Naive thymus-derived CD8-positive, alpha-beta T cell (primary cell): ENCODE measurements around the gene MSL3B.
A peak's percentile ranks its signal among the peaks of the same experiment; 100 is the strongest.

ENCODE experiments used
- ATAC-seq, 2 donors: fragments of 150-1000 bp; cut with Tn5 transposase in 1 of 2; sonication (Bioruptor Pico), chemical (Tn5 transposase) in 1 of 2; 1 replicate in 1 of 2; 2 replicates in 1 of 2; pipeline ENCODE4 v1.10.0; 2021; ENCODE audit warnings: mild to moderate bottlenecking in 2 of 2, moderate library complexity in 2 of 2
- POLR2A ChIA-PET: fragments of 350-600 bp; sonication (Branson Sonifier 250); formaldehyde crosslinking; loops from one replicate; lab custom pipeline; 2021; ENCODE audit warnings: antibody characterized with exemption; lab: Charles Lee
- DNase-seq, 10 donors: peaks; one replicate each; pipeline versions ENCODE4 v3.0.0 to v3.0.0-alpha.2; 2020 to 2022
- H3K27ac Mint-ChIP-seq, 10 donors: one replicate each; pipeline ENCODE4 v1.8.0; 2020 to 2022; ENCODE audit warnings: mild to moderate bottlenecking in 10 of 10, mixed read lengths in 10 of 10, moderate library complexity in 4 of 10, inconsistent platforms in 1 of 10
- H3K27me3 Mint-ChIP-seq, 5 donors: one replicate each; pipeline ENCODE4 v1.8.0; 2021 to 2022; ENCODE audit warnings: mixed read lengths in 5 of 5
- H3K36me3 Mint-ChIP-seq, 3 donors: one replicate each; pipeline ENCODE4 v1.8.0; 2020 to 2022; ENCODE audit warnings: mixed read lengths in 3 of 3, mild to moderate bottlenecking in 2 of 3, inconsistent platforms in 1 of 3
- H3K4me1 Mint-ChIP-seq, 4 donors: one replicate each; pipeline ENCODE4 v1.8.0; 2021 to 2022; ENCODE audit warnings: mixed read lengths in 4 of 4
- H3K4me3 Mint-ChIP-seq, 10 donors: one replicate each; pipeline ENCODE4 v1.8.0; 2020 to 2022; ENCODE audit warnings: mild to moderate bottlenecking in 10 of 10, mixed read lengths in 10 of 10, moderate library complexity in 6 of 10, inconsistent platforms in 1 of 10
- H3K9me3 Mint-ChIP-seq, 9 donors: one replicate each; pipeline ENCODE4 v1.8.0; 2020 to 2022; ENCODE audit warnings: mixed read lengths in 9 of 9, mild to moderate bottlenecking in 3 of 9, inconsistent platforms in 1 of 9, moderate library complexity in 1 of 9

Gene MSL3B

DNA sequence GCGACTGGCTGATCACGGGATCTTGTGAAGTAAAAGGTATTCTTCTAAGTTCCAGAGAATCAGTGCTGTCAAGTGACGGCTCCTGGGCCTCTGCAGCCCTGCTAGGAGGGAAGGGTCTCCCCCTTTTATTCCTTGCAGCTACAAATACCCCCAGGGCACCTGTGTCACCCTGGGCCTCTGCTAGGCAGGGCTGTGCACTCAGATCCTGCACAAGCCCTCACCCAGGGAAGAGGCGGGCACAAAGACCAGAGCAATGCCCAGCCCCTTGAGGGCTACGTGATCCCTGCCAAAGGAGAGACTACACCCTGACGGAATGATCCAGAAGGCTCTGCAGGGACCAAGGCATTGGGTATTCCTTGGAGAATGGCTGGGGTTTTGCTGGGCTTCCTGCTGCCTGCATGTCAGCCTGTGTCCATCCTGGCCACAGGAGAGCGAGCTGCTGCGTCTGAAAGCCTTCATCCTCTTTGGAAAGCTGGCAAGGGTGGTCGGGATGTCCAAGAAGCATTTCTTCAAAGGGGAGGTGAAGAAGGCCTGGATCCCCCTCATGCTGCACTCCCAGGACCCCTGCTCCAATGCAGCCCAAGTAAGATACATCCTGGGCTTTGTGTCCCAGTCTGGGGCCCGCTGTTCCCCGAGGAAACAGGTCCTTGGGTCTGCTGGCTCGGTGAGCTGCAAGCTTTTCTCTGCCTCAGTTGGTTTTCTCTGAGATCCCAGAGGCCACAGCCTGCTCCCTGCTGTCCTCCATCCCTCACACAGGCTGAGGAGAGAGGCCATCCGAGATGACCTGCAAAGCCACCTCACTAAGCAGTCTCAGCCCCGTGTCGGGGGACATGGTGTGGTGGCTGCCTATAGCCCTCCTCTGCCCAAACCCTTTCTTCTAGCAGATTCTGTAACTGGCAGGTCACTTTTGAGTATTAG is 38.7 kb downstream of the MSL3B start:
- Mint-ChIP-seq H3K4me3 (no peak overlapping the region), H3K9me3 (peaks cover 0 to 3% (median 0%) of the 10 kb centered on the region in 9 donors), H3K36me3 (no peaks in the 10 kb centered on the region), H3K27me3 (peaks cover 0 to 5% (median 0%) of the 10 kb centered on the region in 5 donors), H3K4me1 (no peaks in the 10 kb centered on the region), H3K27ac (no peak overlapping the region)
- no peak for DNase-seq
- POLR2A ChIA-PET = no interaction called here
- ATAC-seq = no peak

DNA sequence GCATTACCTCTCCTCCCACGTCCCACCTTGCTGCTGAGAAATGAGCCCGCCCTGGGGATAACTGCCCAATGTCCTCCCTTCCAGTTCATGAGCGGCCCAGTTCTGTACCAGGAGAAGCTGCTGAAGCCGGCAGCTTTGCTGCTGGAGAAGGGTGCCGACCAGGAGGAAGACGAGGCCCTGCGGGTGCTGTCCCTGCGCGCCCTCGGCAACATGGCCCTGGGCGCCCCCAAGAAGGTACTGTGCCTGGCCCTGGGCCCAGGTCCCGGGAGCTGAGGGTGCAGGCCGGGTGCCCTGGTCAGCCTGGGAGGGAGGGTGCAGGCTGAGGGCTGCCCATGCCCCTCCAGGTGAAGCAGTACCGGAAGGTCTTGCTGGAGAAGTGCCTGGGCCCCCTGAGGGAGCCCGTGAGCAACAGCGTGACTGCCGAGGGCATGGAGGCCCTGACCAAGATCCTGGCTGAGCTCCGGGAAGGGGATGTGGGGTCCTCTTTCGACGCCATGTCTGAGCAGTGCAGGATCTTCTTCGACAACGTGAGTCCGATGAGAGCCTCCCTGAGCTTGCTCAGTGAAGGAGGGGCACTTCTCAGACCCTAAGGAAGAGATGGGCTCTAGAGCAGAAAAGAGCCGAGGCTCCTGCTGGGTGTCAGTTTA is 39.5 kb downstream of the MSL3B start:
- Mint-ChIP-seq H3K36me3 (no peaks in the 10 kb centered on the region), H3K27ac (no peak overlapping the region), H3K27me3 (peaks cover 0 to 5% (median 0%) of the 10 kb centered on the region in 5 donors), H3K4me3 (no peak overlapping the region), H3K4me1 (no peaks in the 10 kb centered on the region), H3K9me3 (peaks cover 0 to 3% (median 0%) of the 10 kb centered on the region in 9 donors)
- POLR2A ChIA-PET = no interaction called here
- DNase-seq = no peak
- ATAC-seq = no peak

DNA sequence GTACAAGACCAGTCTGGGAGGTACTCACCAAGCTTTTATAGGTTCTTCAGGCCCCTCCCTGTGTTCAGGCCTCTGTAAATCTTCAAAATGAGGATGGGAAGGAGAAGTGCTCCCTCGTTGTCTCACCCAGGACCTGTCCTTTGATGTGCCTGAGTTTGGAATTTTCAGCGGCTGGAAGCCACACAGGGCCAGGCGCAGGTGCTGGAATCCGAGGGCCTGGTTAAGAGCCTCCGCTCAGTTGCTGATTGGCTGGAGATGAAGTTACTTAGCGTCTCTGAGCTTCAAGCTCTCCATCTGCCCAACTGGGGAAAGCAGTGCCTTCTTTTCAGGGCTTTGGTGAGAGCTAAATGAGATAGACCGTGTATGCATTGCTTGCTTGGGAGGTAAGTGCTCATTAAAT is 43.8 kb downstream of the MSL3B start:
- Mint-ChIP-seq H3K27me3 (peaks cover 0 to 5% (median 3%) of the 10 kb centered on the region in 5 donors), H3K27ac (no peak overlapping the region), H3K4me1 (no peaks in the 10 kb centered on the region), H3K4me3 (no peak overlapping the region), H3K36me3 (no peaks in the 10 kb centered on the region), H3K9me3 (peaks cover 0 to 3% (median 0%) of the 10 kb centered on the region in 9 donors)
- POLR2A ChIA-PET = no interaction called here
- ATAC-seq = no peak
- DNase-seq = no peak

DNA sequence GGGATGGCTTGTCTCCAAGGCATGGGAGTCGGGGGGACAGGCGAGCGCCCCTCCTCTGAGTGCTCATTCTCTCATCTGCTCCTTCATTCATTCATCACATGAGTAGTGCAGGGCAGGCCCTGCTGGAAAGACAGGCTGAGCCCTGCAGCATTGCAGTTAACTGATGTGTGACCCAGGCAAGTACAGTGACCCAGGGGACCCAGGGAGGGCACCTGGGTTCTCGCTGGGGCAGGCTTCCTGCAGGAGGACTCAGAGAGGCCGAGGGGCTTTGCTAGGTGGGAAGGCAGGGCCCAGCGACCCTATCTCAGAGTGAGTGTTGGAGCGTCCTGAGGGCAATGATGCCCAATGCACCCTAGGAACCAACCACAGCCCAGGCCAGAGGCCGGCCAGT is 44.5 kb downstream of the MSL3B start:
- peaks cover 0 to 3% (median 0%) of the 10 kb centered on the region in 9 donors for H3K9me3 Mint-ChIP-seq
- no peak overlapping the region for H3K27ac Mint-ChIP-seq
- no peak overlapping the region for H3K4me3 Mint-ChIP-seq
- ATAC-seq (no peak), DNase-seq (peak in 1 of 10 donors; percentile 35)
- H3K4me1 Mint-ChIP-seq = no peaks in the 10 kb centered on the region
- H3K36me3 Mint-ChIP-seq = no peaks in the 10 kb centered on the region
- H3K27me3 Mint-ChIP-seq = peaks cover 0 to 5% (median 3%) of the 10 kb centered on the region in 5 donors
- POLR2A ChIA-PET = no interaction called here

DNA sequence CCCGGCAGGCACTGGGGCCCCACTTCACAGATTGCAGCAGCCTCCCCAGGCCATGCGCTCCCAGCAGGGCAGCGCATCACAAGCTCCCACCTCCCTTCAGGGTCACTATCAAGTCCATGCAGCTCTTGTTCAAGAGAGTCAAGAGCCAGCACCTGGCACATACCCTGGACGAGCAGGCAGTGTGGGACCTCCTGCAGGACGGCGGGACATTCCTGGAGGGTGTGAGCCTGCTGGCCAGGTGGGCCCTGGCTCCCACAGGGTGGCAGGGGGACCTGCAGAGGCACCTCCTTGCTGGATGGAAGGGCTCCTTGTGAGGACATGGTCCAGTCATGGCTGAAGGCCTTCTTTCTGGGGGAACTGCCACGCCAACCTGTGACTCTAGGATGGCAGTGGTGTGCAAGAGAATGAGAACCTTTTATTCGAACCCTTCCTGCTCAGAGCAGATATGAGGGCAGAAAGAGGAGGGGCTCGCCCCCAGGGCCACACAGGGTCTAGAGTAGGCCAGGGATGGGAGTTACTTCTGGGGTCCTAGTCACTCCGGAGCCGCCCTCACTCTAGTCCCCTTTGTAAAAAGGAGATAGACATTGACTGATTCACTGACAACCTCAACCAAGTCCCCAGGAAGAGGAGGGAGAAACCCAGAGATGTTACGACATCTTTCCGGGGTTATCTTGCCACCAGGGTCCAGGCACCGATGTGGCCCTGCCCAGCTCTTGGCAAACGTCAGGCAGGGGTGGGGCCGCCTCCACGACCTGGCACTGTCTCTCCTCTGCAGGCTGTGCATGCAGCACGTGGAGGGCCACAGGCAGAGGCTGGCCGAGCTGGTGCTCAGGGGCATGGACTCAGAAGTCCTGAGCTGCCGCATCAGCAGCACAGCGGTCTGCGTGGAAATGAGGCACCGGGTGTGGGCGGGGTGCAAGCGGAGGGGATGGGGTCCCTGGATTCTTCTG is 45.1 kb downstream of the MSL3B start:
- Mint-ChIP-seq H3K4me3 (no peak overlapping the region), H3K36me3 (no peaks in the 10 kb centered on the region), H3K27ac (no peak overlapping the region), H3K4me1 (peaks cover 0 to 2% (median 0%) of the 10 kb centered on the region in 4 donors), H3K9me3 (peaks cover 0 to 3% (median 0%) of the 10 kb centered on the region in 9 donors), H3K27me3 (peaks cover 1 to 5% (median 4%) of the 10 kb centered on the region in 5 donors)
- ATAC-seq (no peak), DNase-seq (peak in 1 of 10 donors; percentile 54)
- POLR2A ChIA-PET = no interaction called here

DNA sequence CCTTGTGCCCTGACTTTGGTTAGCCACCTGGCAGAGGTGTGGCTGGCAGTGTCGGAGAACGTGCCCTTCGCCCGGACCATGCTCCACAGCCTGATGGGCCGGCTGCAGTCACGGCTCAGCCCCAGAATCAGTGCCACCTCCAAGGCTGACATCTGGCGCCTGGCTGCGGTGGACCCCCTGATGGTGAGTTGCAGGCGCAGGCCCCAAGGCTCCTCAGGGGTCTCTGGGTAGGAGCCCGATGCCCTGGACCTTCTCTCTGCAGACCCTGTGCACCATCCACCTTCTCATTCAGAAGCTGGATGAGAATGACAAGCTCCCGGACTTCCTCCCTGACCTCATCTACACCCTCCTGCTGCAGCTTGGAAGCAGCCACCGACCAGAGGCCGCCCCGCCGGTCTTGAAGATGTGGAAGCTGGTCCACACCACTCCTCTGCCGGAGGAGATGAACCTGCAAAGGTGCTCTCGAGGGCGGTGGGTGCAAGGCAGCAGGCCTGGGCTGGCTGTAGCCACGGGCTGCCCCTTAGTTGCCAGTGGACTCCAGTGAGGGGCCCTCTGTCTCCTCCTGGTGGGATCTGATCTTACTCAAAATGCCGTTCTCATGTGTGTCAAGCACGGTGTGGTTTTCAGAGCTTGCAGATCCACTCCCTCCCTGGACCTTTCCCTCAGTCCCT is 46.0 kb downstream of the MSL3B start:
- peaks cover 0 to 3% (median 0%) of the 10 kb centered on the region in 9 donors for H3K9me3 Mint-ChIP-seq
- DNase-seq (no peak), ATAC-seq (no peak)
- H3K36me3 Mint-ChIP-seq = no peaks in the 10 kb centered on the region
- H3K4me3 Mint-ChIP-seq = no peak overlapping the region
- peaks cover 2 to 12% (median 6%) of the 10 kb centered on the region in 5 donors for H3K27me3 Mint-ChIP-seq
- H3K27ac Mint-ChIP-seq = no peak overlapping the region
- peaks cover 0 to 4% (median 2%) of the 10 kb centered on the region in 4 donors for H3K4me1 Mint-ChIP-seq
- POLR2A ChIA-PET = no interaction called here

DNA sequence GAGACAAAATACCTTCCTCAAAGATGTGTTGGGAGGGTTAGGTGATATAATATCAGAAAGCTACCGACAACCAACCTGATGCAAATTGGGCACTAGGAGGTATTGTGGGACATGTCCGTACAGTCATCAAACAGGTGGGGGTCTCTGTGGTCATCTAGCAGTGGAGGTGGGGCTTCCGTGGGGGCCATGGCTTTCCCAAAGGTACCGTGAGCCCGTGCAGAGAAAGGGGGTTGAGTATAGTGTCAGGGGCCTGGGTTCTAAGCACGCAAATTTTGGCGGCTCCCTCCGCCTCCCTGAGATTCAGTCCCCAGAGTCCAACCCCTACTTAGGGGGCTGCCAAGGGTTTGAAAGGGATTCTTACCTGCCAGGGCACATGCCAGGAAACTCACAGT is 46.5 kb downstream of the MSL3B start:
- H3K4me3 Mint-ChIP-seq = no peak overlapping the region
- peaks cover 4 to 18% (median 6%) of the 10 kb centered on the region in 5 donors for H3K27me3 Mint-ChIP-seq
- ATAC-seq (no peak), DNase-seq (no peak)
- no peaks in the 10 kb centered on the region for H3K36me3 Mint-ChIP-seq
- peaks cover 0 to 7% (median 5%) of the 10 kb centered on the region in 4 donors for H3K4me1 Mint-ChIP-seq
- peak overlapping the region in 1 of 10 donors; percentile 62 for H3K27ac Mint-ChIP-seq
- H3K9me3 Mint-ChIP-seq = peaks cover 0 to 3% (median 0%) of the 10 kb centered on the region in 9 donors
- POLR2A ChIA-PET = no interaction called here

DNA sequence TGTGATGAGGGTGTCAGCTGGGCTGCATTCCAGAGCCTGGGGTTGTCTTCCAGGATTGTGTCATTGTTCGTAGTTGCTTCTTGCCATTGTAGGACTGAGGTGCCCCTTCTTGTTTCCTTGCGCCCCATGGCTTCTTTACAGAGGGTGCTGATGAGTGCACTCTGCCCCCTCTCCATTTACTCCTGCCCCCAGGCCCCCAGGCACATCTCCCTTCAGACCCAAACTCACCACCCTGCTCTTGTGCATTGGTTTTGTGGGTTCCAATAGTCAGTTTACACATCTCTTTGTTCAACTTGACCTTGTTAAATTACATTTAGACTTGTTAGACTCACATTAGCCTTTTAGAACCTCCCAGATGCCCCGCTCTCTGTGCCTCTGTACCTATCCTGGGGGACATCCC is 47.0 kb downstream of the MSL3B start:
- POLR2A ChIA-PET = no interaction called here
- DNase-seq (no peak), ATAC-seq (no peak)
- Mint-ChIP-seq H3K4me1 (peaks cover 0 to 7% (median 5%) of the 10 kb centered on the region in 4 donors), H3K9me3 (peaks cover 0 to 2% (median 0%) of the 10 kb centered on the region in 9 donors), H3K27ac (peak overlapping the region in 1 of 10 donors; percentile 62), H3K36me3 (no peaks in the 10 kb centered on the region), H3K27me3 (peaks cover 5 to 18% (median 6%) of the 10 kb centered on the region in 5 donors), H3K4me3 (no peak overlapping the region)

DNA sequence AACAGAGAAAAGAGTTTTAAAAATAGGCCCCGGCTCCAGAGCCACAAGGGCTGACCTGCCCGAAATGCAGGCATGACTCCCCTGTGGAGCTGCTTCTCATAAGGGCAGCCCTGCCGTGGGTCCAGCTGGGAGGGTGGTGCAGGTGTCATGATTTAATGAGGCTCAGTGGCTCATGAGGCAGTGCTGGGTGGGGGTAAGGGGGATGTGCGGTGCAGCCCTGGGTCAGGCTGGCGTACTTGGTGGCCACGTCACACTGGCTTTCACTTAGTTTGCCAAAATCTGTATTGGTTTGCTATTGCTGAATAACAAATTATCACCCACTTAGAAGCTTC is 47.4 kb downstream of the MSL3B start:
- no peak for ATAC-seq
- no peaks in the 10 kb centered on the region for H3K36me3 Mint-ChIP-seq
- DNase-seq = no peak
- no peaks in the 10 kb centered on the region for H3K9me3 Mint-ChIP-seq
- POLR2A ChIA-PET = no interaction called here
- peaks cover 5 to 18% (median 9%) of the 10 kb centered on the region in 5 donors for H3K27me3 Mint-ChIP-seq
- peaks cover 0 to 7% (median 5%) of the 10 kb centered on the region in 4 donors for H3K4me1 Mint-ChIP-seq
- H3K4me3 Mint-ChIP-seq = no peak overlapping the region
- no peak overlapping the region for H3K27ac Mint-ChIP-seq

DNA sequence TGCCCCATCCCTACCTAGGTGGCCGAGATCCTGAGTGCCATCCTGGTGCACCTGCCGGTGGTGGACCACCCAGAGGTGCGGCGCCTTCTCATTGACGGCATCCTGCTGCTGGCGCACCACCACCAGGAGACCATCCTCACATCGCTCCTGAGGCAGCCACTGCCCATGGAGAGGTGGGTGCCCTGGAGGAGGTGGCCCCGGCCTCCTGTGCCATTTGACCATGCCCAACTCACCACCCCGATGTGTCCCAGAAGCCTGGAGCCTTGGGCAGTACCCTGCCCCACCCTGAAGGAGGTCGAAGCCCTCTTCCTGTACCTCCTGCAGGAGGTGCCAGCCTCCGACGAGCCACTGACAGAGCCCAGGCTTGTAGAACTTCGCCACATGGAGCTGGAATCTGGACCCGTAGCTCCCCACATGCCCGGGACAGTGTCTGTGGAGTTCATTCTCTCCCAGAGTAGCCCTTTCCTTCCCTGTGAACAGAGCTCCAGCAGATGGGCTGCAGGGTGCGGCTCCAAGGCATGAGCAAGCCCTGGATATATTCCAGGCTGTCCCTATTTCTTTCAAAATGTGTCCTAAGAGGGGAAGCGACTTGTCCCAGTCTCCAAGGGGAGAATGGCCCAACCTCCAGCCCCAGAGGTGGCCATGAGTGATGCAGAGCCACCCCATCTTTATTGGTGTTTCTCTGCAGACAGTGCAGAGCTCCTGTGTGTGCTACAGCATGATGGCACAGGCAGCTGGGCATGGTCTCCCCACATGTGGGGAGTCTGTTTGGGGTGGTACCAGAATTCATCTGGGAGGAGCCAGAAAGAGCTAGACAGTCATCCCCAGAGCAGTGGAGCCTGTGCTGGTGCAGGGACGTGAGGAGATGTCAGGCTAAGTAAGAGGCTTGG is 48.1 kb downstream of the MSL3B start:
- peaks cover 4 to 18% (median 11%) of the 10 kb centered on the region in 5 donors for H3K27me3 Mint-ChIP-seq
- H3K9me3 Mint-ChIP-seq = no peaks in the 10 kb centered on the region
- peaks cover 0 to 7% (median 5%) of the 10 kb centered on the region in 4 donors for H3K4me1 Mint-ChIP-seq
- H3K36me3 Mint-ChIP-seq = no peaks in the 10 kb centered on the region
- POLR2A ChIA-PET = no interaction called here
- DNase-seq (peak in 2 of 10 donors; percentile 4 to 28), ATAC-seq (no peak)
- peak overlapping the region in 2 of 10 donors; percentile 27 to 79 for H3K27ac Mint-ChIP-seq
- no peak overlapping the region for H3K4me3 Mint-ChIP-seq
